HT1080 (cell line): Measurements from ENCODE around the gene USP20. TPM values are rescaled to one million over a fixed set of nuclear protein-coding genes. Genes with fewer than 3 reads are reported as not detected.
A peak's percentile ranks its signal among the peaks of the same experiment; 100 is the strongest.
"Not testable (repeated sequence)": the region's sequence is repeated elsewhere in the genome, so short reads cannot be mapped to it uniquely, and the experiment has no call there.

Experiments
- DNase-seq: peaks from one replicate; pipeline ENCODE4 v3.0.0-alpha.2; 2015; ENCODE audit warnings: low read depth
- total RNA-seq: library from RNA; depleted of rRNA; stranded (reverse); fragments of >200 nt; shearing (Covaris generic); gene quantifications from 2 replicates; pipeline ENCODE4 v1.2.3, GENCODE V29; 2014

USP20 gene
- total RNA-seq, 1 experiment from 2014 or later: 5.9 TPM

- no peak for DNase-seq
Measured at GRCh38 chr9:129889122-129889940, 54.1 kb downstream of the USP20 start.

GRCh38 chr9:129889941-129890717, 54.9 kb downstream of the USP20 start:
- DNase-seq: no peak

GRCh38 chr9:129890718-129891299, 55.6 kb downstream of the USP20 start:
- not testable (repeated sequence) for DNase-seq

GRCh38 chr9:129891569-129891968, 56.3 kb downstream of the USP20 start:
- DNase-seq: no peak

- no peak for DNase-seq
Measured at GRCh38 chr9:129894120-129894823, 59.0 kb downstream of the USP20 start.

GRCh38 chr9:129895376-129896268, 60.4 kb downstream of the USP20 start:
- DNase-seq: no peak

- DNase-seq: no peak
Measured at GRCh38 chr9:129897263-129897662, 62.0 kb downstream of the USP20 start.

- peak; percentile 35 for DNase-seq
Measured at GRCh38 chr9:129898185-129898584, 62.9 kb downstream of the USP20 start.

- no peak for DNase-seq
Measured at GRCh38 chr9:129899620-129900019, 64.4 kb downstream of the USP20 start.

- no peak for DNase-seq
Measured at GRCh38 chr9:129900263-129901027, 65.2 kb downstream of the USP20 start.

- DNase-seq: no peak
Measured at GRCh38 chr9:129901993-129902739, 66.9 kb downstream of the USP20 start.

GRCh38 chr9:129902740-129903134, 67.5 kb downstream of the USP20 start:
- DNase-seq: no peak

GRCh38 chr9:129904734-129905133, 69.5 kb downstream of the USP20 start:
- DNase-seq: no peak

GRCh38 chr9:129906298-129906697, 71.0 kb downstream of the USP20 start:
- no peak for DNase-seq

GRCh38 chr9:129907201-129907600, 71.9 kb downstream of the USP20 start:
- DNase-seq: no peak

- no peak for DNase-seq
Measured at GRCh38 chr9:129908906-129909305, 73.6 kb downstream of the USP20 start.

GRCh38 chr9:129909851-129910250, 74.6 kb downstream of the USP20 start:
- DNase-seq: no peak

- DNase-seq: peak; percentile 99
Measured at GRCh38 chr9:129910628-129911567, 75.6 kb downstream of the USP20 start.
